CD4-positive, alpha-beta T cell treated with Interleukin-10 for 1 hour (primary cell): ENCODE measurements around the gene EMID1.

ENCODE experiments used
- DNase-seq: peaks from one replicate; pipeline ENCODE4 v3.0.0-alpha.2; 2020

The EMID1 gene

DNA sequence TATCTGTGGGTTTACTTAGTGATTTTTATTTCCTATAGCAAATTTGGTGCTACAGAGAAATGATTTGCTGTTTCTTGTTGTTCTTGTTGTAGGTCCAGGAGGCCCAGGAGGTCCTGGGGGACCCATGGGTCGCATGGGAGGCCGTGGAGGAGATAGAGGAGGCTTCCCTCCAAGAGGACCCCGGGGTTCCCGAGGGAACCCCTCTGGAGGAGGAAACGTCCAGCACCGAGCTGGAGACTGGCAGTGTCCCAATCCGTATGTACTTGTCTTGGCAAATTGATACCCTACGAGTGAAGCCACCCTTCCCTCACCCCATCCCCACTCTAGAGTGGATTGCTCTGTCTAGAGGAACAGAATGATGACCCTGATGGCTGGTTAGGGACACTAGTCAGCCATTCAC is 92.9 kb downstream of the EMID1 start:
- no peak for DNase-seq

DNA sequence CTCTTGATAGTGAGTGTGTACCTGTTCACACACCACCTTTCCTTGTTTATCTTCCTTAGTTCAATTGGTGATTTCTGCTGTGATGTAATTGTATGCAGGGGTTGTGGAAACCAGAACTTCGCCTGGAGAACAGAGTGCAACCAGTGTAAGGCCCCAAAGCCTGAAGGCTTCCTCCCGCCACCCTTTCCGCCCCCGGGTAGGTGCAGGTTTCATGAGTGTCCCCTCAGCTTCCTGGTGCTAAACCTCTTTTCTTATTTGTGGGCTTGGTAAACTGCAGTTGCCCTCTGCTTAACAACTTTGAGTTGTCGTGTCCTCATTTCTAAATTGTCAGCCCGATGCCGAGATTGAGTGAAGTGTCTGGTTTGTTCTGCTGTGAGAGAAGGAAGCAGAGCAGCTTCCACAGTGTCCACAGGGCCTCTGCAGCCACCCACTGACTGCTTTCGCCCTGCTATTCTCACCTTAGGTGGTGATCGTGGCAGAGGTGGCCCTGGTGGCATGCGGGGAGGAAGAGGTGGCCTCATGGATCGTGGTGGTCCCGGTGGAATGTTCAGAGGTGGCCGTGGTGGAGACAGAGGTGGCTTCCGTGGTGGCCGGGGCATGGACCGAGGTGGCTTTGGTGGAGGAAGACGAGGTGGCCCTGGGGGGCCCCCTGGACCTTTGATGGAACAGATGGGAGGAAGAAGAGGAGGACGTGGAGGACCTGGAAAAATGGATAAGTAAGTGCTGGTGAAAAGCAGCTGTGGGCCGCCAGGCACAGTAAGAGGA is 93.6 kb downstream of the EMID1 start:
- no peak for DNase-seq

DNA sequence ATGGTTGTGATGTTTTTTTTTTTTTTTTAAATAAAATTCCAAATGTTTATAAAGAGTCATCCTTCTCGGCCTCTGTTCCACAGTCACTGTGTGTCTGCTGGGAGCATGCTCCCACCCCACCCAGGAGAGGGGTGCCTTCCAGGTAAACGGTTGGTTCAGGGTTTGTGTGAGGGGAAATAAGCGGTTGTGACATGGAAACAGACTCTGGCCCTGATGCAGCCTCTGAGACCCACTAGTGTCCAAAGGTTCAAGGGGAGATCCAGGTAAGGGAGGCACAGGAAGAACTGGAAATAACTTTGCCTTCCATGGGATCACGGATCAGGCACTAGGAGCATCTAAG is 94.7 kb downstream of the EMID1 start:
- no peak for DNase-seq

DNA sequence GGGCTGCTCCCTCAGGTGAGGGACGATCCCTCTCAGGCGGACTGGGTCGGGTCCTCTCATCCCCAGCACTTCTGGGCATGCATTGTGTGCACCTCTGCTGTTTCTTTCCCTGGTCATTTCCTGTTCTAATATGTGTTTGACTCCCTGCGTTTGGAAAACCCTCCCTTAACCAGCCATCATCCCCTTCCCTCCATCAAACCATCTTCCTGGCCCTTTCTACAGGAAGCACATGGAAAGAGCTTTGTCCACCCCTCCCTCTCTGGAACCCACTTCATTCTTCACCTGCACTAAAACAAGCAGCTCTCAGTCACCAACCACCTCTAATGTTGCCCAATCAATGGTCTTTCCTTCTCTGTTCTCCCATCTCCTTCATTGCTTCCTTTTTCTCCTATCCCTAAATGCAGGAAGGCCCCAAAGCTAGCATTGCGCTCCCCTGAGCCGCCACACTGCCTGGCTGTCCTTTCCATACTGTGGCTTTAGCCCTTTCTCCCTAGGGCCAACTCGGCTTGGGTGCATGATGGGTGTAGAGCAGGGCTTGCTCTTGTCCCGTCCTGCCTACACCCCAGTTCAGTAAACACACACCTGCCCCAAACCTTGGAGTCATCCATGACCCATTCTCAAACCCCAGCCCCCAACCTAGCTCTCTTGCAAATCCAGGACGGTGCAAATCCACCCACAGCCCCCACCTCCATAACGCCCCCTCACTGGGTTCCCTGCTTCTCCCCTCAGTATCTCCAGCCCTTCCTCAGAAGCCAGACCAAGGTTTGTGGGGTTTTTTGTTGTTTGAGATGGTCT is 95.3 kb downstream of the EMID1 start:
- DNase-seq, result no peak

DNA sequence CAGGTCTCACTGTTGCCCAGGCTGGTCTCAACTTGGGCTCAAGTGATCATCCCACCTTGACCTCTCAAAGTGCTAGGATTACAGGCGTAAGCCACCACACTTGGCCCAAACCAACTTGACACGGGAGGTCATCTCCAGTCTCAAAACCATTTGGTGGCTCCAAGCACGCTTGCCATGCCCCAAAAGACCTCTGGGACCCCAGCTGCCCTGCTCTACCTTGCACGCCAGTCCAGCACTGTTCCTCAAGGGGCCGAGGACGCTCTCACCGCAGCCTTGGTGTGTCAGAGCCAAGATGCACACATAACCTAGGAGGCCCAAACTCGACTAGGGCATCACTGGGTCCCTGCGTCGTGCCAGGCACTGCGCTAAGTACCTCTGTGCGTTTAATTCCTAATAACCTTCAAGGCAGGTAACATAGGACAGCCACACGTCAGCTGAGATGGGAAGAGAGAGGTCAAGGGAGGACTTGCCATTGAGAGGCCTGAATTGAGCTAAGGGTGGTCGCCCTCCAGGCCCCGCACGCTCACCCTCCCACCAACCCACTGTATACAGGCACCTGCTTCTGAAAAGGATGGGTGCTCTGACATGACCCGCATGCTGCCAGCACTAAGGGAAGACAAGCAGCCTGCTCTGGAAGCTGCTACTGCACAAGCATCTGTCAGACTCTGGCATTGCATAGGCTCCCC is 96.2 kb downstream of the EMID1 start:
- no peak for DNase-seq

DNA sequence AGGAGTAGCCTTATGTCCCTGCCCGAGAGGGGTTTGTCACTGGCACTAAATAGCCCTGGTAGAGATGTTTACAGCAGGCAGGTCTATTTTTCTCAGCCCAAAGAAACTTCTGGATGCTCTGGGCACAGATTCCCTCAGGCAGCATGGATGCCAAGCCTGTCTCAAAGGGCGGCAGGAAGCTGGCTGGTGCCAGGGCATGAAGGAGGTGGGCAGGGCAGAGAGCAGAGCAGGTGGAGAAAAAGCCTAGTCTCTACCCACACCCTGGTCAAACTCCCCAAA is 96.6 kb downstream of the EMID1 start:
- no peak for DNase-seq

DNA sequence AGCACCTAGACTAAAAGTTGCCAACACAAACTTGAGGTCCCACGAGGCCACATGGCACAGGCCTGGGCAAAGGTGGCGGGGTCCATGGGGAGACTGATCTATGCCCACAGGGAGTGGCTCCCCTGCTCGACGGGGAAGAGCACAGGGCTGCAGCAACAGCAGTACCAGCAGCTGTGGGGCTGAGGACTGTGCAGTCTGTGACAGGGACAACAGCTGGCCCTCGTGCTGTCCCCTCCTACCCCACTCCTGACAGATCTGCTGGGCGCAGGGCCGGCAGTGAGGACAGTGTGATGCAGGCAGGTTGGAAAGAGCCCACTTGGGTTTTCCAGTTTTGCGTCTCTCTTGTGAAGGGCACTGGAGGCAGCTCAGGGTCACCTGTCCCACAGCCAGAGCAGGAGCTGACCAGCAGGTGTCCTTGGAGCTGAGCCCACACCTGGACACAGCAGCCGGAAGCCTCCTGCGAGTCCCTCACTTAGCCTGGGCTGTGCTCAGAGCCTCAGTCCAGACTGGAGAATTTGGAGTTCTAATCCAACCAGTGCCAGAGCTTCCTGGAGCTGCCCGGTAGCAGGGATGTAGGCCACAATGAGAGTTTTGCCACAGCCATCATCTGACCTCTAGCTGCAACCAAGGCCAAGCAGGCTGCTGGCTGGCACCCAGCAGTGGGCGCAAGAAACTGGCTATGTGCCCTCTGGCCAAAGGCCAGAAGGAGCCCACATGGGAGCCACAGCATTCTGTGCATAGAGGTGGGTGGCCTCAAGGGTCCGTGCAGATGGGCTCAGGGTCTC is 97.2 kb downstream of the EMID1 start:
- DNase-seq, result no peak

DNA sequence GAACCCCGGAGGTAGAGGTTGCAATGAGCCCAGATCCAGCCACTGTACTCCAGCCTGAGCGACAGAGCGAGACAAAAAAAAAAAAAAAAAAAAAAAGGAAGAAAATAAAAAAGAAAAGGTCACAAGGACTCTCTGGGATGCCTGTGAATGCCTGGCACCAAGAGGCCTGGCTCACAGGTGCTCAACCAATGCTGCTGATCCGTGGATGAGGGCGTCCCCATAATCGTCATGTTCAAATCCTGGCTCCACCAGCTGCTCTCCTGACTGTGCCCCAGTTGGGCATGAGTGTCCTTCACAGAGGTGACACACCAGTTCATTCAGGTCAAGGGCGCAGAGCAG is 100.1 kb downstream of the EMID1 start:
- DNase-seq, result no peak

DNA sequence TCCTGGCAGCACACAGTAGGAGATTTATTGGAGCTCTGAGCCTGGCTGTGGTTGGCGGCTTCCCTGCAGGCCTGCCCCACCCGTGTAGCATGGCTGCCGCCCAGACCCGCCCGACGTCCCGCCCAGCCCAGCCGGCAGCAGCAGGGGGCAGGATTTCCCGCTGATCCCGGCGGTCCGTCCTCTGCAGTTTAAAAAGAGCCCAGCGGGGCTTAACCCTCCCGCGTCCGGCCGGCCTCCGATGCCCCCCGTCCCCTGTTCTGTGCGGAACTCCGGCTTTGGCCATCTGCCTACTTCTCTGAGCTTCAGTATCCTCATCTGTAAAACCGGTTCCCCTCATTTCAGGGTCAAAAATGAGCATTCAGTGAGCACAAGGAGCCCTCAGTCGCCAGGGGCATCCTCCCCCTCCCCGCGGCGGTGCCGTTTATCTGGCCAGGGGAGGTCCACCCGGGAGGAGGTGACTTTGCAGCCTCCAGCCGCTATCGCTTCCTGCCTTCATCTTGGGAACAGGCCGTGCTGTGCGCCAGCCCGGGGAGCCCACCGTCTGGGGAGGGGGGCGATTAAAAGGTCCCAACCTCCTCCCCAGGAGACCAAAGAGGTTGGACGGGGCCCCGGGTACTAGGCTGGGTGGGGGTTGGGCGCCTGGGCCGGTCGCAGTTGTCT is 100.6 kb downstream of the EMID1 start, which contains the start of gene GAS2L1:
Gene GAS2L1 (plus strand): TSS at position 476 of the 660 bp plus-strand sequence. CDS start 1,456 bp downstream, outside the sequence.
- DNase-seq, result peak; percentile 39

DNA sequence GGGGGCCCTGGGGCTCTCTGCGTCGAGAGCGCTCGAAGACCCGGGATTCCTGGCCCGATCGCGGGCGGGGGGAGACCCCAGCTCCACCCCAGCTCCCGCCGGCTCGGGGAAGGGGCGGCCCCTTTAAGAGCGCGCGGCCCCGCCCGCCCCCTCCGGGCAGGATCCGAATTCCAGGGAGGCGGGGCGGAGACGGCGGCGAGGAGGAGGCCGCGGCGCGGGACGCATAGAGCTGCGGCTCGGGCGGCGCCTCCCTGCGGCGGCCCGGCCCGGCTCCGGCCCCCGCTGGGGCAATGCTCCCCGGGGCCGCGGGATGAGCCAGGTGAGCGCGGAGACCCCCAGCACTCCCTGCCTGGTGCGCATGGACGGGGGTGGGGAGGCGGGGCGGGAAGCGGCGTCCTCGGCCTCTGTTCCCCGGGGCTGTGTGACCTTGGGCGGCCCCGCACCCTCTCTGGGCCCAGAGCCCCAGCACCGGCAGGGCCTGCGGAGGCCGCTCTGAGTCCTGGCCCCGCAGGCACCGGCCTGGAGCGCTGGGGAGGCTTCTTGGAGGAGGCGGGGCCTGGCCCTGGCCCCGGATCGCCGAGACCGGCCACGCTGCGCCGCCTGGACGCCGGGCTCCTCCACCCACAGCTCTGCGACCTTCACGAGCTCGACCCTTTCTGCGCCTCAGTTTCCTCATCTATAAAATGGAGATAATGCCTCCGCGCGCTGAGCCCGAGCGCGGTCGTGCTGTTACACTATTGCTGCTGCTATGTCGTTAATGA is 101.3 kb downstream of the EMID1 start:
- peak; percentile 31 for DNase-seq

DNA sequence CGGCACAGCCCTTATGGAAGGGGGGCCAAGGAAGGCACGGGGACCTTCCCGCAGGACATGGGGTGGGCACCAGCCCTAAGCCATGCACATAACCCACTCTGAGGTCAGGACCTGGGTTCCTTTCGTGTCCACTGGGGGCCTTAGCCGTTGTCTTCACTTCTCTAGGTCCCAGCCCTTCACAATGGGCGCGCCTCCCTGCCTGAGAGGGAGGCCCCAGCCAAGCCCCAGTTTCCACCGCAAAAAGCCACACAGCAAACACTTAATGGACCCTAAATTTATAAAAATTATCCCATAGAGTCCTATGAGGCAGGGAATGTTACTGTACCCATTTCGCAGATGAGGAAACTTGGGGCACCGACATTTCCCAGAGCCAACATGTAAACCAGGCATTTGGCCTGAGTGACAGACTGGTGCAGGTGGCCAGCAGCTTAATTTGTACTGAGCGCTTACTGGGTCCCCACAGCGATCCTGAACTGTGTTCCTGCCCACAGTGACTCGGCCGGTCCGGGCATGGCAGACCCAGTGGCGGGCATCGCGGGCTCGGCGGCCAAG is 102.0 kb downstream of the EMID1 start:
- no peak for DNase-seq

DNA sequence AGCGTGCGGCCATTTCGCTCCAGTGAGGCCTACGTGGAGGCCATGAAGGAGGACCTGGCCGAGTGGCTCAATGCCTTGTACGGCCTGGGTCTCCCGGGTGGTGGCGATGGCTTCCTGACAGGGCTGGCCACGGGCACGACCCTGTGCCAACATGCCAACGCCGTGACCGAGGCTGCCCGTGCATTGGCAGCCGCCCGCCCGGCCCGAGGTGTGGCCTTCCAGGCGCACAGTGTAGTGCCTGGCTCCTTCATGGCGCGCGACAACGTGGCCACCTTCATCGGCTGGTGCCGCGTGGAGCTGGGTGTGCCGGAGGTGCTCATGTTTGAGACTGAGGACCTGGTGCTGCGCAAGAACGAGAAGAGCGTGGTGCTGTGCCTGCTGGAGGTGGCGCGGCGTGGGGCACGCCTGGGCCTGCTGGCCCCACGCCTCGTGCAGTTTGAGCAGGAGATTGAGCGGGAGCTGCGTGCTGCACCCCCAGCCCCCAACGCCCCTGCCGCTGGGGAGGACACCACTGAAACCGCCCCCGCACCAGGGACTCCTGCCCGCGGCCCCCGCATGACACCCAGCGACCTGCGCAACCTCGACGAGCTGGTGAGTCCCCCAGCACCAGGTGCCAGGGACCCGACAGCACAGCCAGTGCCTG is 102.6 kb downstream of the EMID1 start:
- DNase-seq, result no peak

DNA sequence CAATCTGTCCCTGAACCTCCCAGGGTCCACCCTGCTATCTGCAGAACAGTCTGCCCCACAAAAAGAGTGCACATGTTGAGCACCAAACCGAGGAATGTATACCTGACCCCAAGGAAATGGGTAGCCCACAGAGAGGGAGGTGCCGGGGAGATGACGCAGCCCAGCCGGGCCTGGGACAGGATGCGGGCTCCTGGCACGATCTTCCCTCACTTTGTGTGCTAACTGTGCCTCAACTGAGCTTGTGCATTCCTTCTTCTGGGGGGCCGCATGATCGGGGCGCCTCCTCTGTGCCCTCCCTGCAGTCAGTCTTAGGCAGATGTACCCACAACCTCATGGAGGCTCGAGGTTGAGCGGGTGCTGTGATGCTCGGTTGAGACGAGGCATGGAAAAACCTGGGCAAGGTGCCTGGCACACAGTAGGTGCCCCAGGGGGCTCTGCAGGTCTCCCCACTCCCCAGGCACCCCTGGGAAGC is 103.1 kb downstream of the EMID1 start:
- DNase-seq, result peak; percentile 33
